ENCODE measurements around the gene EFEMP2. TPM values are rescaled to one million over a fixed set of nuclear protein-coding genes. Genes with fewer than 3 reads are reported as not detected.

Gene EFEMP2
- total and polyA plus RNA-seq, 2 donors from 2014 or later = 60.0 to 64.2 TPM

DNA sequence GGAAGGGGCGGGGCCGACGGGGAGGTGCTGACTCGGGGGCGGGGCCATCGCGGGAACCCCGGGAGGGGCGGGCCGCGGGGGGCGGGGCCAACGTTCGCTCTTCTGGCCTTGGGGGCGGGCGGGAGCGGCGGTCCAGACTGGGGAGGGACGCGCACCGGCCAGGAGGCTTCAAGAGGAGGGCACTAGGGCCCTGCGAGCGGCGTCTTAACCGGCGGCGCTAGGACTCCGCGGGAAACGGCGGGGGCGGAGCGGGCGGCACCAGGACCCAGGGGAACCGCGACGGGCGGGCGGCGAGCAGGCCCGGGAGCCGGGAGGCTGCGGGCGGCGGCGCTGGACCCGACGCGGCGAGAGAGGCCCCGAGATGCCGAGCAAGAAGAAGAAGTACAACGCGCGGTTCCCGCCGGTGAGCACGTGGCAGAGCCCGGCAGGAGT, 46.6 kb upstream of the EFEMP2 start, which contains the start of gene DRAP1:
TSS of gene DRAP1 (plus strand) at position 286 of the 432 bp plus-strand sequence. CDS start at position 362, 76 bp downstream.
- peaks cover 0 to 36% (median 21%) of the 10 kb centered on the region in 3 donors for H3K4me1 ChIP-seq (ENCODE audit: control insufficient read depth in 2 of 3, insufficient read depth in 2 of 3, low read depth in 1 of 3, low read length in 3 of 3)
- FAIRE-seq = no peak

DNA sequence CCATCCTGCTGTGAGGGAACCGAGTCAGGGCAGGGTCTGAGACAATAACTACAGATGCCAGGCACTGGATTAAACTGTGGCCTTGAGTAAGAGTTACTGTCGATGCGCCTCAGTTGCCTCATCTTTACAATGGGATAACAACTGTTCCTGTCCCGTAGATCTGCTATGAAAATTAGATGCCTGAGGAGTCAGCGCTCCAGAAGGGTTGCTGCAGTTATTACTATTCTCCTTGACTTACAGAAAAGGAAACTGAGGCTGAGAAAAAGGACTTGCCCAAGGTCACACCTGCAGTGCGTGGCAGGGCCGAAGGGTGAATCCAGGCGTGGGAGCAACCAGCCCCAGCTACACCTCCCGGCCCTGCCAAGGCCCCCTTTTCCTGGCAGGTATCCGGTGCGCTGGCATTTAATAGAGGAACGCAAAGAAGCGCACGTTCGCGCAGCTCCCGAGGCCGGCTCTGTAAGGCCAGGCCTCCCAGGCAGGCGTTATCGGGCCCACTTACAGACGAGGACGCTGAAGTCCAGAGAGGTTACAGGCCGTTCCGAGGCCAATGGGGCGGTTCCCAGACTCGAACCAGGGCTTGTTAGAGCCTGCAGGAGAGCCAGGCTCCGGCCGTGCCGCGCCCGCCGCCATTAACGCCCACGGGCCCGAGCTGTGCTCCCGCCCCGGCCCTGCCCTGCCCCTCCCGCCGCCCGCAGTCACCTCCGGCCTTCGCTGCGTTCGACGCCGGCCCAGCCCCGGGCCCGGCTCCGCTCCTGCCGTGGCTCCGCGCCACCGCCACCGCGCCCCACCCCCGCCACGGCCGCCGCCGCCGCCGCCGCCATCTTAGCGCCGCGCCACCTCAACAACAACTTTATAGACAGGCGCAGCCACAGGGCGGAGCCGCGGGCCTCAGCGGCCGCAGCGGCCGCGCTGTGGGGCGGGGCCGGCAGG, 45.9 kb upstream of the EFEMP2 start, which contains the start of gene C11orf68:
TSS of gene C11orf68 (minus strand) at position 852 of the 930 bp plus-strand sequence. CDS start at position 821, 31 bp downstream.
- intact Hi-C loops (cut with DNase I) = no loop called here
- no peak for FAIRE-seq
- H3K4me1 ChIP-seq (ENCODE audit: control insufficient read depth in 2 of 3, insufficient read depth in 2 of 3, low read depth in 1 of 3, low read length in 3 of 3) = peaks cover 0 to 36% (median 21%) of the 10 kb centered on the region in 3 donors

More for the DNA sequence above, 46.6 kb upstream of the EFEMP2 start, which contains the start of gene DRAP1:
- H3K9me3 ChIP-seq (ENCODE audit: control insufficient read depth in 2 of 3, insufficient read depth in 1 of 3, low read length in 3 of 3) = no peaks in the 10 kb centered on the region
- TF ChIP-seq, protein P1, sequence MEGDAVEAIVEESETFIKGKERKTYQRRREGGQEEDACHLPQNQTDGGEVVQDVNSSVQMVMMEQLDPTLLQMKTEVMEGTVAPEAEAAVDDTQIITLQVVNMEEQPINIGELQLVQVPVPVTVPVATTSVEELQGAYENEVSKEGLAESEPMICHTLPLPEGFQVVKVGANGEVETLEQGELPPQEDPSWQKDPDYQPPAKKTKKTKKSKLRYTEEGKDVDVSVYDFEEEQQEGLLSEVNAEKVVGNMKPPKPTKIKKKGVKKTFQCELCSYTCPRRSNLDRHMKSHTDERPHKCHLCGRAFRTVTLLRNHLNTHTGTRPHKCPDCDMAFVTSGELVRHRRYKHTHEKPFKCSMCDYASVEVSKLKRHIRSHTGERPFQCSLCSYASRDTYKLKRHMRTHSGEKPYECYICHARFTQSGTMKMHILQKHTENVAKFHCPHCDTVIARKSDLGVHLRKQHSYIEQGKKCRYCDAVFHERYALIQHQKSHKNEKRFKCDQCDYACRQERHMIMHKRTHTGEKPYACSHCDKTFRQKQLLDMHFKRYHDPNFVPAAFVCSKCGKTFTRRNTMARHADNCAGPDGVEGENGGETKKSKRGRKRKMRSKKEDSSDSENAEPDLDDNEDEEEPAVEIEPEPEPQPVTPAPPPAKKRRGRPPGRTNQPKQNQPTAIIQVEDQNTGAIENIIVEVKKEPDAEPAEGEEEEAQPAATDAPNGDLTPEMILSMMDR (IDR thresholded peaks at IDR 0.05; ENCODE audit: borderline replicate concordance, extremely low read depth, insufficient read depth) = peak; percentile 40
- peak within 1 kb of the TSS; percentile 77 to 85 for H3K27ac ChIP-seq (ENCODE audit: low read depth in 2 of 2, low read length in 2 of 2)
- no peaks in the 10 kb centered on the region for H3K27me3 ChIP-seq (ENCODE audit: control insufficient read depth, insufficient read depth, low read length)
- H3K4me3 ChIP-seq (ENCODE audit: low read length in 3 of 3) = peak within 1 kb of the TSS; percentile 65 to 97 (median 75)
- H3K36me3 ChIP-seq (ENCODE audit: control insufficient read depth in 2 of 3, insufficient read depth in 3 of 3, low read length in 3 of 3) = peaks cover 0 to 3% (median 2%) of the 10 kb centered on the region in 3 donors
- intact Hi-C loops (cut with DNase I) = no loop called here
- DNase-seq = peak; percentile 99 to 100 (median 99)
- H3K9ac ChIP-seq (ENCODE audit: low read length in 3 of 3) = peak within 1 kb of the TSS; percentile 46 to 97 (median 83)

DNA sequence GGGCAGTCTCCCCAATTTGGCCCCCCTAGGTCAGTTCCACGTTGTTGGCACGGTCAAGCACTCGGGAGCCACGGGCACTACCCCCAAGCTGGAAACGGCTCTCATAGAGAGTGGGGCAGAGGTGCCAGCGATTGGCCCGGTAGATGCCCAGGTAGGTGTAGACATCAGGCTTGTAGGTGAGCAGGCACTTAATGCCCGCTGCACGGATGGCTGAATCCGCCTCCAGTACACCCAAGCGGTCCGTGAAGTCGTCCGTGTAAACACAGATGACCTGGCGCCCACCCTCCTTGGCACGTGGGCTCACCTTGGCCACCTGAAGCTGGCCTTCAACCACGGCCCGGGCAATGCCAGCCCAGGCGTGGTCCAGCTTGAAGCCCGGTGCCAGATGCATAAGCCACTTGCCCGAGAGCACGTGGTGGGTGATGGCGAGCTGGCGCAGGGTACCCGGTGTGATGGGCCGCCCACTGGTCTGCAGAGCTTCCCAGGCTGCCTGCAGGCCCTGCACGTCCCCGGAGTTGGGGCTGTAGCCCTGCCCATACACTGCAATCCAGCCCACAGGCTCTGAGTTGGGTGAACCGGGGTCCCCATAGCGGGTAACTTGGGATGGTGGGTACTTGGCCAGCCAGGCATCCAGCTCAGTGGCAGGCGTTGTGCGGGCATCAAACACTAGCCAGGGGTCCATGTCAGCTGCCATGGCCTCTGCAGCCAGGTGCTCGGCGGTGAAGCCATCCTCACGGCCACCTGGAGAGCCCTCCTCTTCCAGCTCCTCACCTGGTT, 45.0 kb upstream of the EFEMP2 start:
- Histone ChIP-seq H3K9ac (ENCODE audit: low read length in 3 of 3) (peak overlapping the region; percentile 26 to 97 (median 46)), H3K27me3 (ENCODE audit: control insufficient read depth, insufficient read depth, low read length) (no peaks in the 10 kb centered on the region), H3K27ac (ENCODE audit: low read depth in 2 of 2, low read length in 2 of 2) (no peak overlapping the region), H3K4me3 (ENCODE audit: low read length in 3 of 3) (peak overlapping the region; percentile 57 to 97 (median 75)), H3K36me3 (ENCODE audit: control insufficient read depth in 2 of 3, insufficient read depth in 3 of 3, low read length in 3 of 3) (peaks cover 0 to under 1% (median under 1%) of the 10 kb centered on the region in 3 donors), H3K9me3 (ENCODE audit: control insufficient read depth in 2 of 3, insufficient read depth in 1 of 3, low read length in 3 of 3) (no peaks in the 10 kb centered on the region), H3K4me1 (ENCODE audit: control insufficient read depth in 2 of 3, insufficient read depth in 2 of 3, low read depth in 1 of 3, low read length in 3 of 3) (peaks cover 0 to 36% (median 21%) of the 10 kb centered on the region in 3 donors)
- DNase-seq = peak in 1 of 5 donors; percentile 80
- intact Hi-C loops (cut with DNase I) = no loop called here
- TF ChIP-seq, protein P1 (IDR thresholded peaks at IDR 0.05; ENCODE audit: borderline replicate concordance, extremely low read depth, insufficient read depth) = no peak
- FAIRE-seq = no peak

More for the DNA sequence above, 45.9 kb upstream of the EFEMP2 start, which contains the start of gene C11orf68:
- Histone ChIP-seq H3K4me3 (ENCODE audit: low read length in 3 of 3) (peak within 1 kb of the TSS; percentile 65 to 97 (median 75)), H3K9ac (ENCODE audit: low read length in 3 of 3) (peak within 1 kb of the TSS; percentile 46 to 97 (median 83)), H3K27me3 (ENCODE audit: control insufficient read depth, insufficient read depth, low read length) (no peaks in the 10 kb centered on the region), H3K36me3 (ENCODE audit: control insufficient read depth in 2 of 3, insufficient read depth in 3 of 3, low read length in 3 of 3) (peaks cover 0 to 3% (median 2%) of the 10 kb centered on the region in 3 donors), H3K27ac (ENCODE audit: low read depth in 2 of 2, low read length in 2 of 2) (peak within 1 kb of the TSS; percentile 77 to 85), H3K9me3 (ENCODE audit: control insufficient read depth in 2 of 3, insufficient read depth in 1 of 3, low read length in 3 of 3) (no peaks in the 10 kb centered on the region)
- peak in 1 of 5 donors; percentile 48 for DNase-seq
- TF ChIP-seq, protein P1 (IDR thresholded peaks at IDR 0.05; ENCODE audit: borderline replicate concordance, extremely low read depth, insufficient read depth) = no peak
